Thoracic aorta (tissue), 2 donors: ENCODE results near the gene HRG. TPM values are rescaled to one million over a fixed set of nuclear protein-coding genes. Genes with fewer than 3 reads are reported as not detected.

Experiments
- ATAC-seq: fragments of 150-250 bp; one replicate; pipeline ENCODE4 v1.8.0; 2017; ENCODE audit warnings: low read depth; ENCODE audit not compliant: insufficient number of reproducible peaks, low FRiP score
- DNase-seq: peaks from one replicate; pipeline ENCODE4 v3.0.0-alpha.2; 2020; ENCODE audit warnings: low spot score
- H3K27ac ChIP-seq, 2 donors: fragments of 200-600 bp; sonication (generic); 1 replicate in 1 of 2; 2 replicates in 1 of 2; pipeline ENCODE4 v1.5.1; 2016; ENCODE audit warnings: mild to moderate bottlenecking in 2 of 2, moderate library complexity in 2 of 2
- H3K27me3 ChIP-seq: fragments of 200-600 bp; sonication (generic); replicated peaks from 2 replicates; pipeline ENCODE4 v1.6.0; 2016; ENCODE audit warnings: mild to moderate bottlenecking; ENCODE audit not compliant: insufficient read depth
- H3K36me3 ChIP-seq: fragments of 200-600 bp; sonication (generic); one replicate; pipeline ENCODE4 v1.5.1; 2016
- H3K4me1 ChIP-seq, 2 donors: fragments of 200-600 bp; sonication (generic); 1 replicate in 1 of 2; 2 replicates in 1 of 2; pipeline versions ENCODE4 v1.5.1 to v1.6.0; 2016; ENCODE audit warnings: low read depth in 2 of 2, mild to moderate bottlenecking in 1 of 2; ENCODE audit not compliant: control insufficient read depth in 1 of 2
- H3K4me3 ChIP-seq: fragments of 200-600 bp; sonication (generic); 2 replicates; pipeline ENCODE4 v1.5.1; 2016; ENCODE audit warnings: mild to moderate bottlenecking
- H3K9me3 ChIP-seq: fragments of 200-600 bp; sonication (generic); 2 replicates; pipeline ENCODE4 v1.5.1; 2016
- total RNA-seq, 2 donors: library from RNA; depleted of rRNA; stranded (reverse); fragments of >200 nt; gene quantifications; one replicate each; pipeline versions ENCODE4 v1.1.0 to v1.2.3, GENCODE V29; 2016
- TF ChIP-seq, protein P1 (sequence below): fragments of 200-600 bp; sonication (generic); IDR thresholded peaks from one replicate; pipeline ENCODE4 v1.5.1; 2019; ENCODE audit warnings: antibody characterized with exemption

HRG gene
- total RNA-seq, 2 donors from 2014 or later, result not detected

DNA sequence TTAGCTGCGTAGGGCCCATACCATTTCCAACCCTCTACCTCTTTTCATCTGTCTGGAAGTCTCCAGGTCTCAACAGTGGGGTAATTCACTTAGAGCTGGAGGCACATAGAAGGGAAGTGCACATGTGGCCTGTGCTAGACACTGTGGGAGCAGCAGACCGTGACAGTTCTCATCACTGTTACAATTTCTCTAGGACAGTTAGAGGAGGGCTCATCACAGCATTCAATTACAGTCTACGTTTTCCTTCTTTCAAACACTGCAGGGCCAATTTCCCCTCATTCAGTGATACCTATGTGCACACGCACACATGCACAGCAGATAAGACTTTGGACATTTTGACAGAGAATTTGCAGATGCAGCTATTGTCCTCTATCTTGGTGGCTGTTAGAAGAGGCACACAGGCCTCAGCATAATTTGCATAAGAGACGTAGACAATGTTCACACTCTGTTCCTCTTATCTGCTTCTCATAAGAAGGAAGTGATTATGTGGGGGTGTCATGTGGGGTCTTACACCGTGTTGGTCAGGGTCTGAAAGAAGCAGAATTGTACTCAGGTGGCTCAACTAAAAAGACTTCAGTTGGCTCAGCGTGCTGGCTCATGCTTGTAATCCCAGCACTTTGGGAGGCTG is 12.6 kb upstream of the HRG start:
- DNase-seq (no peak), ATAC-seq (no peak)
- Histone ChIP-seq H3K36me3 (no peaks in the 10 kb centered on the region), H3K9me3 (no peaks in the 10 kb centered on the region), H3K27ac (no peak overlapping the region), H3K27me3 (no peaks in the 10 kb centered on the region), H3K4me3 (no peak overlapping the region), H3K4me1 (no peaks in the 10 kb centered on the region)
- TF ChIP-seq, protein P1, sequence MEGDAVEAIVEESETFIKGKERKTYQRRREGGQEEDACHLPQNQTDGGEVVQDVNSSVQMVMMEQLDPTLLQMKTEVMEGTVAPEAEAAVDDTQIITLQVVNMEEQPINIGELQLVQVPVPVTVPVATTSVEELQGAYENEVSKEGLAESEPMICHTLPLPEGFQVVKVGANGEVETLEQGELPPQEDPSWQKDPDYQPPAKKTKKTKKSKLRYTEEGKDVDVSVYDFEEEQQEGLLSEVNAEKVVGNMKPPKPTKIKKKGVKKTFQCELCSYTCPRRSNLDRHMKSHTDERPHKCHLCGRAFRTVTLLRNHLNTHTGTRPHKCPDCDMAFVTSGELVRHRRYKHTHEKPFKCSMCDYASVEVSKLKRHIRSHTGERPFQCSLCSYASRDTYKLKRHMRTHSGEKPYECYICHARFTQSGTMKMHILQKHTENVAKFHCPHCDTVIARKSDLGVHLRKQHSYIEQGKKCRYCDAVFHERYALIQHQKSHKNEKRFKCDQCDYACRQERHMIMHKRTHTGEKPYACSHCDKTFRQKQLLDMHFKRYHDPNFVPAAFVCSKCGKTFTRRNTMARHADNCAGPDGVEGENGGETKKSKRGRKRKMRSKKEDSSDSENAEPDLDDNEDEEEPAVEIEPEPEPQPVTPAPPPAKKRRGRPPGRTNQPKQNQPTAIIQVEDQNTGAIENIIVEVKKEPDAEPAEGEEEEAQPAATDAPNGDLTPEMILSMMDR, result no peak

DNA sequence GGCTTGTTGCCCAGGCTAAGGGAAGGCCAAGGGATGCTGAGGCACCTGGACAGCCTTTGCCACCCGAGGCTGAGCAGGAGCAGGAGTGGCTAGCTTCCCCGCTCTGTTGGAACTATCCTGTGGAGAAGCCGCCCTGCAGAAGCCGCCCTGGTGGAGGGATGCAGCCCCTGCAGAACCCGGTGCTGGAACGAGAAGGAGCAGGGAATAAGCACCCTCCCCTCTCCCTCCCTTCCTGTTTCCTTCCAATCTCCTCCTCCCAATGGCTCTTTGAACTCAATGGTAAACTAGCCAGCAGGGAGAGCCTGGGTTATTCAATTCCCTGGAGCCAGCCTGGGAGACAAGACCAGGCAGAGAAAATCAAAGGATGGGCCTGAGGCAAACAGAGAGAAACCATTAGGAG is 11.8 kb upstream of the HRG start:
- H3K36me3 ChIP-seq, result no peaks in the 10 kb centered on the region
- no peaks in the 10 kb centered on the region for H3K27me3 ChIP-seq
- ATAC-seq, result no peak
- no peak overlapping the region for H3K4me3 ChIP-seq
- no peak overlapping the region for H3K27ac ChIP-seq
- no peaks in the 10 kb centered on the region for H3K9me3 ChIP-seq
- no peak for DNase-seq
- H3K4me1 ChIP-seq, result no peaks in the 10 kb centered on the region
- TF ChIP-seq, protein P1, result no peak

DNA sequence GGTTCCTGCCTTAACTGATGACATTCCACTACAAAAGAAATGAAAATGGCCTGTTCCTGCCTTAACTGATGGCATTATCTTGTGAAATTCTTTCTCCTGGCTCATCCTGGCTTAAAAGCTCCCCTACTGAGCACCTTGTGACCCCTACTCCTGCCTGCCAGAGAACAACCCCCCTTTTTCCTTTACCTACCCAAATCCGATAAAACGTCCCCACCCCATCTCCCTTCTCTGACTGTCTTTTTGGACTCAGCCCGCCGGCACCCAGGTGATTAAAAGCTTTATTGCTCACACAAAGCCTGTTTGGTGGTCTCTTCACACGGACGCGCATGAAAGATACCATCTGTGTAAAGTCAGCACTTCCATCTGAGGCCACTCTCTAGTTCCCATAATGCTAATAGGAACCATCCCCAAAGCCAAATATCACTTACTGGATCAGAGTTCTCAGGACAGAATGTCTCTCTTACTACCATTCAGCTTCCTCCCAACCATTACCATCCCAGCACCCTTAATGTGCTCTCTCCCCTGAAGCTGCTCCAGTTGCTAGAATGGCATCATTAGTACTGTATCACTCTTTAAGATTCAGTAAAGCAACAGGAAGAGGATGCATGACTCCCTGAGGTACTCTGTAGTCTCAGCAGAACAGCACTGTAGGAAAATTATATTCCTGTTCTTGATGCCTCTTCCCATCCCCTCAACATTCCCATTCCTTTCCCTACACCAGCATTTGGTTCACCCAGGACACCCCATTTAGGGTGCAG is 2.3 kb upstream of the HRG start:
- no peak for ATAC-seq
- Histone ChIP-seq H3K36me3 (no peaks in the 10 kb centered on the region), H3K4me3 (no peak overlapping the region)

DNA sequence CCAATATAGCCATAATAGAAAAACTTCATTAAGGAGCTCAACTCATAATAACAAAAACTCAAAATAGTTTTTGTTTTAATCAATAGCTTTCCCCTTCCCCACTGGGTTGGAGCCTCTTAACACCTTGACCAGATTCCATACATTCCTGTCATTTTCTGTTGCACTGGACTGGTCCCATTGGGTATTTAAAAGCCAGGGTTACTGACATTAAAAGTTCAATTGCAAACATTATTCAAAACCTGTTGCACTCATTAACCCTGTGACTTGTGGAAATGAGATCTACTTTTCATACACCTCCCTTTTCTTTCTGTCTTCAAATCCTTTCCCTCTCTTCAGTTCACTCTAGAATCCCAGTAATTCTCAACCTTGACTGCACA is 1.7 kb upstream of the HRG start:
- no peaks in the 10 kb centered on the region for H3K27me3 ChIP-seq
- no peaks in the 10 kb centered on the region for H3K36me3 ChIP-seq
- ATAC-seq, result no peak
- no peak for DNase-seq
- H3K4me1 ChIP-seq, result no peaks in the 10 kb centered on the region
- no peak overlapping the region for H3K27ac ChIP-seq
- no peak overlapping the region for H3K4me3 ChIP-seq
- H3K9me3 ChIP-seq, result no peaks in the 10 kb centered on the region
- TF ChIP-seq, protein P1, result no peak

More for the DNA sequence above, 2.3 kb upstream of the HRG start:
- Histone ChIP-seq H3K27me3 (no peaks in the 10 kb centered on the region), H3K4me1 (no peaks in the 10 kb centered on the region), H3K9me3 (no peaks in the 10 kb centered on the region), H3K27ac (no peak overlapping the region)
- TF ChIP-seq, protein P1, result no peak
- DNase-seq, result no peak

DNA sequence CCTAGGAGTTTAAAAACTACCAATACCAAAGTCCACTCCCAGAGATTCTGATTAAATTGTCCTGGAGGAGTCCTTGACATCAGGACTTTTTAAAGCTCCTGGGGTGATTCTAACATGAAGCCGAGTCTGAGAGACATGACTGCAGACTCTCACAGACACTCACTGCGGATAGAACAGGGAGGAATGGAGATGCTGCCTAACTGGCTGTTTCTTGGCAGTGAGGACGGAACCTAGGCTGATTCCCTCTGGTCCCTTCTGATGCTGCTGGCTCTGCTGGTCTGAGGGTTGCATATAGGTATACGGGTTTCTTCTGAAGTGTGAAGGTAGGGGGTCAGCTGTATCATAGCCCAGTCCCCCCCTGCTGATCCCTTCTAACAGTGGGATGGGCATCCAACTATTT is 1.3 kb upstream of the HRG start:
- TF ChIP-seq, protein P1, result no peak
- Histone ChIP-seq H3K27me3 (no peaks in the 10 kb centered on the region), H3K9me3 (no peaks in the 10 kb centered on the region), H3K4me1 (peaks cover 0 to 2% of the 10 kb centered on the region in 2 donors), H3K36me3 (no peaks in the 10 kb centered on the region), H3K27ac (no peak overlapping the region), H3K4me3 (no peak overlapping the region)
- ATAC-seq (no peak), DNase-seq (no peak)
